ENCODE measurements around the gene USP47. TPM values are rescaled to one million over a fixed set of nuclear protein-coding genes. Genes with fewer than 3 reads are reported as not detected.

USP47 gene
- total RNA-seq, 1 experiment from 2014 or later: 39.2 TPM

DNA sequence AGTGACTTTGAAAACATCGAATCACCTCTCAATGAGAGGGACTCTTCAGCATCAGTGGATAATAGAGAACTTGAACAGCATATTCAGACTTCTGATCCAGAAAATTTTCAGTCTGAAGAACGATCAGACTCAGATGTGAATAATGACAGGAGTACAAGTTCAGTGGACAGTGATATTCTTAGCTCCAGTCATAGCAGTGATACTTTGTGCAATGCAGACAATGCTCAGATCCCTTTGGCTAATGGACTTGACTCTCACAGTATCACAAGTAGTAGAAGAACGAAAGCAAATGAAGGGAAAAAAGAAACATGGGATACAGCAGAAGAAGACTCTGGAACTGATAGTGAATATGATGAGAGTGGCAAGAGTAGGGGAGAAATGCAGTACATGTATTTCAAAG, 100.9 kb downstream of the USP47 start:
- in situ Hi-C loops (cut with HindIII; ENCODE audit: low pct_unique_long_range_greater_than_20kb, low sequenced_read_pairs) (no loop called here), intact Hi-C loops (cut with micrococcal nuclease; ENCODE audit: unreplicated experiment) (no loop called here)
- DNase-seq (ENCODE audit: low read depth, low spot score): no peak
- ATAC-seq: no peak
- TF ChIP-seq, protein P1, sequence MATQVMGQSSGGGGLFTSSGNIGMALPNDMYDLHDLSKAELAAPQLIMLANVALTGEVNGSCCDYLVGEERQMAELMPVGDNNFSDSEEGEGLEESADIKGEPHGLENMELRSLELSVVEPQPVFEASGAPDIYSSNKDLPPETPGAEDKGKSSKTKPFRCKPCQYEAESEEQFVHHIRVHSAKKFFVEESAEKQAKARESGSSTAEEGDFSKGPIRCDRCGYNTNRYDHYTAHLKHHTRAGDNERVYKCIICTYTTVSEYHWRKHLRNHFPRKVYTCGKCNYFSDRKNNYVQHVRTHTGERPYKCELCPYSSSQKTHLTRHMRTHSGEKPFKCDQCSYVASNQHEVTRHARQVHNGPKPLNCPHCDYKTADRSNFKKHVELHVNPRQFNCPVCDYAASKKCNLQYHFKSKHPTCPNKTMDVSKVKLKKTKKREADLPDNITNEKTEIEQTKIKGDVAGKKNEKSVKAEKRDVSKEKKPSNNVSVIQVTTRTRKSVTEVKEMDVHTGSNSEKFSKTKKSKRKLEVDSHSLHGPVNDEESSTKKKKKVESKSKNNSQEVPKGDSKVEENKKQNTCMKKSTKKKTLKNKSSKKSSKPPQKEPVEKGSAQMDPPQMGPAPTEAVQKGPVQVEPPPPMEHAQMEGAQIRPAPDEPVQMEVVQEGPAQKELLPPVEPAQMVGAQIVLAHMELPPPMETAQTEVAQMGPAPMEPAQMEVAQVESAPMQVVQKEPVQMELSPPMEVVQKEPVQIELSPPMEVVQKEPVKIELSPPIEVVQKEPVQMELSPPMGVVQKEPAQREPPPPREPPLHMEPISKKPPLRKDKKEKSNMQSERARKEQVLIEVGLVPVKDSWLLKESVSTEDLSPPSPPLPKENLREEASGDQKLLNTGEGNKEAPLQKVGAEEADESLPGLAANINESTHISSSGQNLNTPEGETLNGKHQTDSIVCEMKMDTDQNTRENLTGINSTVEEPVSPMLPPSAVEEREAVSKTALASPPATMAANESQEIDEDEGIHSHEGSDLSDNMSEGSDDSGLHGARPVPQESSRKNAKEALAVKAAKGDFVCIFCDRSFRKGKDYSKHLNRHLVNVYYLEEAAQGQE (IDR thresholded peaks at IDR 0.05; ENCODE audit: insufficient read depth in 1 of 2, low read depth in 2 of 2, low read length in 1 of 2): no peak
- TF ChIP-seq SIN3A (IDR thresholded peaks at IDR 0.05; ENCODE audit: borderline replicate concordance, insufficient read depth, low read depth, low read length) (no peak), TCF7L2 (IDR thresholded peaks at IDR 0.05; ENCODE audit: low read depth, low read length) (no peak), POLR2AphosphoS5 (IDR thresholded peaks at IDR 0.05; ENCODE audit: low read depth, low read length) (no peak)
- TF ChIP-seq, protein P2, sequence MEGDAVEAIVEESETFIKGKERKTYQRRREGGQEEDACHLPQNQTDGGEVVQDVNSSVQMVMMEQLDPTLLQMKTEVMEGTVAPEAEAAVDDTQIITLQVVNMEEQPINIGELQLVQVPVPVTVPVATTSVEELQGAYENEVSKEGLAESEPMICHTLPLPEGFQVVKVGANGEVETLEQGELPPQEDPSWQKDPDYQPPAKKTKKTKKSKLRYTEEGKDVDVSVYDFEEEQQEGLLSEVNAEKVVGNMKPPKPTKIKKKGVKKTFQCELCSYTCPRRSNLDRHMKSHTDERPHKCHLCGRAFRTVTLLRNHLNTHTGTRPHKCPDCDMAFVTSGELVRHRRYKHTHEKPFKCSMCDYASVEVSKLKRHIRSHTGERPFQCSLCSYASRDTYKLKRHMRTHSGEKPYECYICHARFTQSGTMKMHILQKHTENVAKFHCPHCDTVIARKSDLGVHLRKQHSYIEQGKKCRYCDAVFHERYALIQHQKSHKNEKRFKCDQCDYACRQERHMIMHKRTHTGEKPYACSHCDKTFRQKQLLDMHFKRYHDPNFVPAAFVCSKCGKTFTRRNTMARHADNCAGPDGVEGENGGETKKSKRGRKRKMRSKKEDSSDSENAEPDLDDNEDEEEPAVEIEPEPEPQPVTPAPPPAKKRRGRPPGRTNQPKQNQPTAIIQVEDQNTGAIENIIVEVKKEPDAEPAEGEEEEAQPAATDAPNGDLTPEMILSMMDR (IDR thresholded peaks at IDR 0.05): no peak
- Histone ChIP-seq H3K9me3 (ENCODE audit: control insufficient read depth, insufficient read depth, low read depth, low read length) (no peaks in the 10 kb centered on the region), H3K27ac (ENCODE audit: low read length) (no peak overlapping the region), H3K4me1 (ENCODE audit: control insufficient read depth, insufficient read depth, low read length) (no peaks in the 10 kb centered on the region), H3K36me3 (ENCODE audit: control insufficient read depth, insufficient read depth, low read length) (peaks cover 26% of the 10 kb centered on the region), H3K27me3 (ENCODE audit: control insufficient read depth, insufficient read depth, low read length) (no peaks in the 10 kb centered on the region), H3K4me3 (ENCODE audit: low read depth in 2 of 2, low read length in 2 of 2) (no peak overlapping the region)
- BruUV-seq (replicated peaks): no TSS peak
- POLR2A ChIA-PET: no interaction called here
- CTCF ChIA-PET: no interaction called here

DNA sequence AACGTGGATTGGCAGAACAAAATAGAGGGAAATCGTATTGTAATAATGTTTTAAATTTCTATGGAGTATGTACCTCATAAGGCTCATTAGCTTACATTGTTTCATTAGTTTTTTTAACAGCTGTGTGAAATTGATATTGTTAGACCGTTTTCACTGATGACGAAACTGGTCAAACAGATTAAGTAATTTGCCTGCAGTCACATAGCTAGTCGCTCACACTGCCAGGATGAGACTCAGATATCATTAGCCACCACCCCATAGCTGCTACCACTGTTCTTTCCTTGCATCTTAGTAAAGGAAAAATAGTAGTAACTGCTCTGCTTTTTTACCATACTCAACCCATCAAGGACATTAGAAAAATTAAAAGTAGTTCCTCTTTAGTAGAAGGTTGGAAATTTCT, 102.7 kb downstream of the USP47 start:
- ATAC-seq (no peak), DNase-seq (ENCODE audit: low read depth, low spot score) (no peak)
- ChIA-PET CTCF (no interaction called here), POLR2A (interaction anchor here (0.5 kb wide), 1 partner anchor 40 kb away, joined by 4 read pairs; no protein-coding TSS in a partner anchor)
- in situ Hi-C loops (cut with HindIII; ENCODE audit: low pct_unique_long_range_greater_than_20kb, low sequenced_read_pairs): no loop called here
- H3K4me3 ChIP-seq (ENCODE audit: low read depth in 2 of 2, low read length in 2 of 2): no peak overlapping the region
- H3K4me1 ChIP-seq (ENCODE audit: control insufficient read depth, insufficient read depth, low read length): peaks cover 2% of the 10 kb centered on the region; the same call in 1 of the 2 replicates
- no peaks in the 10 kb centered on the region for H3K9me3 ChIP-seq (ENCODE audit: control insufficient read depth, insufficient read depth, low read depth, low read length)
- no peak overlapping the region for H3K27ac ChIP-seq (ENCODE audit: low read length)
- TF ChIP-seq POLR2AphosphoS5 (IDR thresholded peaks at IDR 0.05; ENCODE audit: low read depth, low read length) (no peak), SIN3A (IDR thresholded peaks at IDR 0.05; ENCODE audit: borderline replicate concordance, insufficient read depth, low read depth, low read length) (no peak), TCF7L2 (IDR thresholded peaks at IDR 0.05; ENCODE audit: low read depth, low read length) (no peak)
- TF ChIP-seq, protein P2 (IDR thresholded peaks at IDR 0.05): no peak
- TF ChIP-seq, protein P1 (IDR thresholded peaks at IDR 0.05; ENCODE audit: insufficient read depth in 1 of 2, low read depth in 2 of 2, low read length in 1 of 2): no peak
- no peaks in the 10 kb centered on the region for H3K27me3 ChIP-seq (ENCODE audit: control insufficient read depth, insufficient read depth, low read length)
- intact Hi-C loops (cut with micrococcal nuclease; ENCODE audit: unreplicated experiment): no loop called here
- peaks cover 26% of the 10 kb centered on the region for H3K36me3 ChIP-seq (ENCODE audit: control insufficient read depth, insufficient read depth, low read length)
- BruUV-seq (replicated peaks): no TSS peak

Data from Panc1 (cell line).